Nephron (organoid): ENCODE results near the gene LIMS1.
A peak's percentile ranks its signal among the peaks of the same experiment; 100 is the strongest.
"Not testable (repeated sequence)": the region's sequence is repeated elsewhere in the genome, so short reads cannot be mapped to it uniquely, and the experiment has no call there.

Experiments used
- H3K27ac Mint-ChIP-seq, 3 experiments: 2 replicates each; pipeline ENCODE4 v1.8.0; 2020; ENCODE audit warnings: mixed read lengths in 3 of 3, mild to moderate bottlenecking in 2 of 3, moderate library complexity in 1 of 3
- H3K27me3 Mint-ChIP-seq: 2 replicates; pipeline ENCODE4 v1.8.0; 2021; ENCODE audit warnings: low read depth, mild to moderate bottlenecking, moderate library complexity, mixed read lengths
- H3K36me3 Mint-ChIP-seq: 2 replicates; pipeline ENCODE4 v1.8.0; 2020; ENCODE audit warnings: low read depth, mixed read lengths
- H3K4me1 Mint-ChIP-seq: 2 replicates; pipeline ENCODE4 v1.8.0; 2020; ENCODE audit warnings: mixed read lengths
- H3K4me3 Mint-ChIP-seq, 3 experiments: 2 replicates each; pipeline ENCODE4 v1.8.0; 2020; ENCODE audit warnings: mild to moderate bottlenecking in 3 of 3, mixed read lengths in 3 of 3, moderate library complexity in 2 of 3
- H3K9me3 Mint-ChIP-seq: 2 replicates; pipeline ENCODE4 v1.8.0; 2020; ENCODE audit warnings: mixed read lengths
- CTCF ChIP-seq, 3 experiments: fragments of 200-600 bp; sonication (generic); IDR thresholded peaks; one replicate each; pipeline ENCODE4 v1.5.0; 2021; ENCODE audit warnings: antibody characterized with exemption in 3 of 3; ENCODE audit not compliant: unreplicated experiment in 3 of 3

Gene LIMS1, protein sequence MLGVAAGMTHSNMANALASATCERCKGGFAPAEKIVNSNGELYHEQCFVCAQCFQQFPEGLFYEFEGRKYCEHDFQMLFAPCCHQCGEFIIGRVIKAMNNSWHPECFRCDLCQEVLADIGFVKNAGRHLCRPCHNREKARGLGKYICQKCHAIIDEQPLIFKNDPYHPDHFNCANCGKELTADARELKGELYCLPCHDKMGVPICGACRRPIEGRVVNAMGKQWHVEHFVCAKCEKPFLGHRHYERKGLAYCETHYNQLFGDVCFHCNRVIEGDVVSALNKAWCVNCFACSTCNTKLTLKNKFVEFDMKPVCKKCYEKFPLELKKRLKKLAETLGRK

GRCh38 chr2:108533832-108534583, at the start of gene LIMS1:
Gene LIMS1 (plus strand): TSS chr2:108534470. CDS start chr2:108534563, 93 bp downstream.
- H3K9me3 Mint-ChIP-seq, result no peaks in the 10 kb centered on the region
- H3K27ac Mint-ChIP-seq, result peak within 1 kb of the TSS; percentile 95 to 99 (median 98)
- no peak for TF ChIP-seq CTCF (IDR thresholded peaks at IDR 0.05; ENCODE audit: unreplicated experiment in 3 of 3)
- H3K27me3 Mint-ChIP-seq, result no peaks in the 10 kb centered on the region
- no peaks in the 10 kb centered on the region for H3K36me3 Mint-ChIP-seq
- H3K4me1 Mint-ChIP-seq, result peaks cover 26% of the 10 kb centered on the region
- H3K4me3 Mint-ChIP-seq, result peak within 1 kb of the TSS; percentile 94 to 98 (median 98)

DNA sequence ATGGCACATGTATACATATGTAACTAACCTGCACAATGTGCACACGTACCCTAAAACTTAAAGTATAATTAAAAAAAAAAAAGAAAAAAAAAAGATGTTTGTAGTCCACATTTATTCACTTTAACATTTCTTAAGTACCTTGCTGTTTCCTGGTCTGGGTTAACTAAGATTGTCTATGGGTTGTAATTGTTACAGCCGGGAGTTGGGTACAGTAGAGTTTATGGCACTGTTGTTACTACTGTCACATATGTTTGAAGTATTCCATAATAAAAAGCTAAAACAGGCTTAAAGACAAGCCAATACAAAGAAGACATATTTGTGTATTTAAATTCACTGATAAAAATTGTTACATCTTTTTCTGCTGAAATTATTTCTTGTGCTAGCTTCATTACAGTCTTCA, 49.0 kb upstream of the LIMS1 start:
- Mint-ChIP-seq H3K36me3 (peaks cover 58% of the 10 kb centered on the region), H3K27me3 (no peaks in the 10 kb centered on the region), H3K9me3 (peaks cover 3% of the 10 kb centered on the region), H3K27ac (no peak overlapping the region), H3K4me3 (no peak overlapping the region), H3K4me1 (no peaks in the 10 kb centered on the region)
- no peak for TF ChIP-seq CTCF (IDR thresholded peaks at IDR 0.05; ENCODE audit: unreplicated experiment in 3 of 3)

DNA sequence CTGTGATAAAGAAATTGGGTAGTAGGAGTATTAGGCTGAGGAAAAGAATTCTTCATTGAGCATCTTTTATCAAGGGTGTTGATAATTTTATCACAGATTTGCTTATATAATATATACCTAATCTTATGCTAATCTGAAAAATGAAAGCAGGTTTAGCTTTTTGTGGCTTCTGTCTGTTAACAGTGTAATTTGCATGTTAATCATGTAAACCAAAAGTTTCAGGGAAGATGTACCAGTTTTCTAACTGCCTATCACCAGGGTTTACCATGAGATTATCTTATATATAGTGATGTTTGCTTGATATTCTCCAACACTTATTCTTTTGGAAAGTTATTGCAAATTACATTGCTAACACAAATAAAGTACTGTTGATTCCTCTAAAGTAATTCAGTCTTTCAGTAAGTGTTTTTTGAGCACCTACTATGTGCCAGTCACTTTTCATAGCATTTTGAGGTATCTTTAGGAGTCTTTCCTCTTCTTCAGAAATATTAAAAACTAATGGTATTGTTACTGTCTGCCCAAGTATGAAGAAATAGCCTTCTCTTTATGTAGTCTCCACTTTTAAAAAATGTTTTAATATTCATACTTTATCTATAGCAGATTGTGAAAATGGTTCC, 43.7 kb upstream of the LIMS1 start:
- Mint-ChIP-seq H3K9me3 (no peaks in the 10 kb centered on the region), H3K4me1 (no peaks in the 10 kb centered on the region), H3K4me3 (no peak overlapping the region), H3K27ac (no peak overlapping the region), H3K27me3 (no peaks in the 10 kb centered on the region), H3K36me3 (peaks cover 51% of the 10 kb centered on the region)
- no peak for TF ChIP-seq CTCF (IDR thresholded peaks at IDR 0.05; ENCODE audit: unreplicated experiment in 3 of 3)

- TF ChIP-seq CTCF (IDR thresholded peaks at IDR 0.05; ENCODE audit: unreplicated experiment in 3 of 3), result no peak
- Mint-ChIP-seq H3K4me3 (no peak overlapping the region), H3K27ac (no peak overlapping the region), H3K36me3 (peaks cover 51% of the 10 kb centered on the region), H3K4me1 (no peaks in the 10 kb centered on the region), H3K9me3 (no peaks in the 10 kb centered on the region), H3K27me3 (no peaks in the 10 kb centered on the region)
These were observed 42.4 kb upstream of the LIMS1 start for GRCh38 chr2:108491848-108492247.

DNA sequence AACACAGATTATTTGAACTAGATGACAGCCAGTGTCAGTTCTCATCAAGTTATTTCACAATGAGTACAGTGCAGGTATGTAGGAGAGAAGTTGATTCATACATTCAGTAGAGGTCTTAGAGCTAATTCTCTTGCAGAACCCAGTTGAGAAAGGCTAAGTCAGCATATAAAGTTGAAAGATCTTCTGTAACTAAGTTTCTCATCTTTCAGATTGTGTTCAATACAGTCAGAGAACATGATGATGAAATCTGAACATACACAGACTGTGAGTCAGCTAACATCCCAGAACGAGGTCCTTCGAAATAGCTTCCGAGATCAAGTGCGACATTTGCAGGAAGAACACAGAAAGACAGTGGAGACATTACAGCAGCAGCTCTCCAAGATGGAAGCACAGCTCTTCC, 41.9 kb upstream of the LIMS1 start:
- Mint-ChIP-seq H3K27ac (no peak overlapping the region), H3K36me3 (peaks cover 54% of the 10 kb centered on the region), H3K4me1 (no peaks in the 10 kb centered on the region), H3K27me3 (no peaks in the 10 kb centered on the region), H3K4me3 (no peak overlapping the region), H3K9me3 (no peaks in the 10 kb centered on the region)
- TF ChIP-seq CTCF (IDR thresholded peaks at IDR 0.05; ENCODE audit: unreplicated experiment in 3 of 3), result no peak

DNA sequence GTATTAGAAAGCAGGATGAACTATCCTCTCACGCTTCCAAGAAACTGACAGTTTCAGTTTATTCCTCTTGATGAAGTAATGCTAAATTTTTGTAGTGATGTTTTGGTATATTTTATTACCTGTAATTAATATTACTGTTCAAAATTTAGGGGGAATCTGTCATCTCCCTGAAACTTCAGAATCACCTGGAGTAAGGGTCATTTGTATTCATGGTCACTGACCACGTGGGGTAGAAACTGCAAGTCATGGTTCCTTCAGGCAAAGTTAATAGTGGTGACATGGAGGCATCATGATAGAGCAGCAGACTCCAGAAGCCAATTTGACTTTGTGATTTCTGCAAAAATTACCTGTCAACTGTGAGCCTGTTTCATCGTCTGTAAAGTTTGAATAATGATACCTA, 38.1 kb upstream of the LIMS1 start:
- not testable (repeated sequence) for H3K27me3 Mint-ChIP-seq, H3K4me1 Mint-ChIP-seq, H3K27ac Mint-ChIP-seq, H3K4me3 Mint-ChIP-seq, H3K9me3 Mint-ChIP-seq
- peaks cover 64% of the 10 kb centered on the region for H3K36me3 Mint-ChIP-seq

DNA sequence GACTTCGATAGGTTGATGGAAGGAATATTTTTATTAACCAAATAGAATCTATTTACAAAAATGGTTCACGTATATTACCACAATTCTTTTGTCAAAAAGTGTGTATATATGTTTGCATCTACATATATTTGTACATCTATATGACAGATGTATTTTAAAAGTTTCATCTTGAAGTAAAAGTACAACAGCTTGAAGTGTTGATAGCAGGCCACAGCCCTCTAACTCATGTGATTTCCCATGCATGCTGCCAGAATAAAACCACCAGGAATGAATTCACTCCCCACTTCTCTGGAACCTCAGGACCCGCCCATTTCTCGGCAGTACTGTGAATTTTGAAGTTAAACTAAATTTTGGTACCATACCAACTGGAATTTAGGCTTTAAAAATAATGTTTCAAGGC, 26.6 kb upstream of the LIMS1 start:
- not testable (repeated sequence) for H3K27me3 Mint-ChIP-seq, H3K4me3 Mint-ChIP-seq, H3K4me1 Mint-ChIP-seq, H3K9me3 Mint-ChIP-seq, H3K27ac Mint-ChIP-seq
- H3K36me3 Mint-ChIP-seq, result peaks cover 64% of the 10 kb centered on the region

GRCh38 chr2:108512431-108512830, 21.8 kb upstream of the LIMS1 start:
- not testable (repeated sequence) for H3K4me3 Mint-ChIP-seq, H3K4me1 Mint-ChIP-seq, H3K27ac Mint-ChIP-seq, H3K27me3 Mint-ChIP-seq, H3K9me3 Mint-ChIP-seq
- H3K36me3 Mint-ChIP-seq, result peaks cover 31% of the 10 kb centered on the region

GRCh38 chr2:108514478-108514877, 19.8 kb upstream of the LIMS1 start:
- Mint-ChIP-seq H3K36me3 (peaks cover 32% of the 10 kb centered on the region), H3K9me3 (peaks cover 14% of the 10 kb centered on the region)
- not testable (repeated sequence) for H3K4me1 Mint-ChIP-seq, H3K4me3 Mint-ChIP-seq, H3K27me3 Mint-ChIP-seq, H3K27ac Mint-ChIP-seq
